Smooth muscle cell (in vitro differentiated cells): ENCODE data around the gene ABHD15. TPM values are rescaled to one million over a fixed set of nuclear protein-coding genes. Genes with fewer than 3 reads are reported as not detected.

ENCODE experiments used
- DNase-seq: peaks from one replicate; lab custom pipeline; 2025; ENCODE audit not compliant: unreplicated experiment; lab: John Stamatoyannopoulos, UW
- H2AFZ ChIP-seq: fragments of 200-600 bp; sonication (generic); 2 replicates; pipeline ENCODE4 v1.6.0; 2016; ENCODE audit warnings: antibody characterized with exemption, low read depth, mild to moderate bottlenecking
- H3F3A ChIP-seq: fragments of 200-600 bp; sonication (generic); 2 replicates; pipeline ENCODE4 v1.6.0; 2017; ENCODE audit warnings: antibody characterized with exemption, low read depth
- H3K27ac ChIP-seq: fragments of 200-600 bp; sonication (generic); 2 replicates; pipeline ENCODE4 v1.5.1; 2016; ENCODE audit warnings: low read depth, mild to moderate bottlenecking
- H3K27me3 ChIP-seq: fragments of 200-600 bp; sonication (generic); 2 replicates; pipeline ENCODE4 v1.6.1; 2016; ENCODE audit warnings: low read depth, mild to moderate bottlenecking
- H3K36me3 ChIP-seq: fragments of 200-600 bp; sonication (generic); 2 replicates; pipeline ENCODE4 v1.5.1; 2016; ENCODE audit warnings: low read depth
- H3K4me1 ChIP-seq: fragments of 200-600 bp; sonication (generic); 2 replicates; pipeline ENCODE4 v1.5.1; 2016; ENCODE audit warnings: low read depth
- H3K4me2 ChIP-seq: fragments of 200-600 bp; sonication (generic); 2 replicates; pipeline ENCODE4 v1.6.0; 2016; ENCODE audit warnings: mild to moderate bottlenecking
- H3K4me3 ChIP-seq: fragments of 200-600 bp; sonication (generic); 2 replicates; pipeline ENCODE4 v1.5.1; 2016; ENCODE audit warnings: mild to moderate bottlenecking
- H3K79me2 ChIP-seq: fragments of 200-600 bp; sonication (generic); 2 replicates; pipeline ENCODE4 v1.6.0; 2016; ENCODE audit warnings: low read depth, mild to moderate bottlenecking
- H3K9ac ChIP-seq: fragments of 200-600 bp; sonication (generic); 2 replicates; pipeline ENCODE4 v1.6.0; 2016; ENCODE audit warnings: low read depth
- H3K9me3 ChIP-seq: fragments of 200-600 bp; sonication (generic); replicated peaks from 2 replicates; pipeline ENCODE4 v1.5.1; 2016; ENCODE audit warnings: low read depth
- H4K20me1 ChIP-seq: fragments of 200-600 bp; sonication (generic); 2 replicates; pipeline ENCODE4 v1.6.0; 2016; ENCODE audit warnings: low read depth
- WGBS: methylation state at CpG from one replicate; pipeline ENCODE4 v1.1.7; 2016; ENCODE audit warnings: low lambda C conversion rate; 5-methylcytosine and 5-hydroxymethylcytosine counted together
- polyA plus RNA-seq: library from polyadenylated mRNA; unstranded; fragments of >200 nt; fragmentation: Nextera tagmentation; extraction: Ambion mirVana; gene quantifications from 2 replicates; pipeline ENCODE4 v1.2.1, GENCODE V29; 2016
- total RNA-seq: library from RNA; depleted of rRNA; stranded (reverse); fragments of >200 nt; gene quantifications from 2 replicates; pipeline ENCODE4 v1.2.3, GENCODE V29; 2014
- TF ChIP-seq, protein P1 (sequence below): fragments of 200-600 bp; sonication (generic); IDR thresholded peaks from 2 replicates; pipeline ENCODE4 v1.5.1; 2017; ENCODE audit warnings: borderline replicate concordance, mild to moderate bottlenecking, antibody characterized with exemption; ENCODE audit not compliant: insufficient read depth, poor library complexity, severe bottlenecking

ABHD15 gene
- total and polyA plus RNA-seq, 2 experiments from 2014 or later, result 5.0 to 7.4 TPM

DNA sequence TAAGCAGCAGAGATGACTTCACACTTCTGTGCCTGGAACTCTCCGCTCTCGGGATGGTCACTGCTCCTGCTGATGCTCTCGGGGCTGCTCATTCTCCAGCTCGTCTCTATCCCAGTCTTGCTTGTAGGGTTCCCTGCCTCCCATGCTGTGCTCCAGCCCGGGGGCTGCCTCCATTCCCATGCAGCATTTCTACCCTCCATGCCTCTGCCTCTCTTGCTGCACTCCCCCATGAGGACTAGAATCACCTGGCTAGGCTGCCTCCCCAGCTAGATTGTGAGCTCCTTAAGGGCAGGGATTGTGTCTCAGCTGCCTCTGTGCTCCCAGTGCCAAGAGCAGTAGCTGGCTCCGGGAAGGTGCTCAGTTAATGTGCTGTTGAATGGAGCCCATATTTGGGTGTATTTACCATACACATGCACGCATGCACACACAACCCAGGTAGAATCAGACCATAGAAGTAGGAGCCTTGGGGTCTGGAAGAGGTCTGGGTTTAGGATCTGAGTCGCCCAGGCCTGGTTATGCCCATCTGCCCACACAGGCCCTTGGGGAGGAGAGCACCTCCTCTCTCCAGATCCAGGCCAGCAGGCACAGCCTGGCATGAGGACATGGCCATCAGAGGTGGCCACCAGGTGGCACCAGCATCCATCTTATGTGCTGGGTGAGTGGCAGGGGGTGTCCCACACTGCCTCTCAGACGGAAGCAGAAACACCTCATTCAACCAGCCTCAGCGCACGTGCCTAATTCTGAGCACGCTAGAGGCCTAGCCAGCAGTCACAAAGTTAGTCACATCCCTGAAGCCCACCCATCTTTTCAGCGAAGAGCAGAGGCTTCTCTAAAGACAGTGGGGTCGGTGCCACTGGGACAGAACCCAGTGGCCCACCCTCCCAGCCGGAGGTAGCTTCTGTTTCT, 13.3 kb upstream of the ABHD15 start:
- WGBS, result 76% methylated on average over 15 of the region's 15 CpGs
- Histone ChIP-seq H3K9ac (no peak overlapping the region), H3K27ac (no peak overlapping the region), H3K4me2 (no peak overlapping the region), H2AFZ (no peak overlapping the region), H3K79me2 (peaks cover 18% of the 10 kb centered on the region), H3K4me3 (no peak overlapping the region), H3K27me3 (no peaks in the 10 kb centered on the region), H4K20me1 (peaks cover 30% of the 10 kb centered on the region), H3K4me1 (peaks cover 8% of the 10 kb centered on the region), H3F3A (no peaks in the 10 kb centered on the region), H3K36me3 (no peaks in the 10 kb centered on the region), H3K9me3 (no peaks in the 10 kb centered on the region)
- TF ChIP-seq, protein P1, sequence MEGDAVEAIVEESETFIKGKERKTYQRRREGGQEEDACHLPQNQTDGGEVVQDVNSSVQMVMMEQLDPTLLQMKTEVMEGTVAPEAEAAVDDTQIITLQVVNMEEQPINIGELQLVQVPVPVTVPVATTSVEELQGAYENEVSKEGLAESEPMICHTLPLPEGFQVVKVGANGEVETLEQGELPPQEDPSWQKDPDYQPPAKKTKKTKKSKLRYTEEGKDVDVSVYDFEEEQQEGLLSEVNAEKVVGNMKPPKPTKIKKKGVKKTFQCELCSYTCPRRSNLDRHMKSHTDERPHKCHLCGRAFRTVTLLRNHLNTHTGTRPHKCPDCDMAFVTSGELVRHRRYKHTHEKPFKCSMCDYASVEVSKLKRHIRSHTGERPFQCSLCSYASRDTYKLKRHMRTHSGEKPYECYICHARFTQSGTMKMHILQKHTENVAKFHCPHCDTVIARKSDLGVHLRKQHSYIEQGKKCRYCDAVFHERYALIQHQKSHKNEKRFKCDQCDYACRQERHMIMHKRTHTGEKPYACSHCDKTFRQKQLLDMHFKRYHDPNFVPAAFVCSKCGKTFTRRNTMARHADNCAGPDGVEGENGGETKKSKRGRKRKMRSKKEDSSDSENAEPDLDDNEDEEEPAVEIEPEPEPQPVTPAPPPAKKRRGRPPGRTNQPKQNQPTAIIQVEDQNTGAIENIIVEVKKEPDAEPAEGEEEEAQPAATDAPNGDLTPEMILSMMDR, result peak; percentile 83
- DNase-seq, result peak; percentile 32

DNA sequence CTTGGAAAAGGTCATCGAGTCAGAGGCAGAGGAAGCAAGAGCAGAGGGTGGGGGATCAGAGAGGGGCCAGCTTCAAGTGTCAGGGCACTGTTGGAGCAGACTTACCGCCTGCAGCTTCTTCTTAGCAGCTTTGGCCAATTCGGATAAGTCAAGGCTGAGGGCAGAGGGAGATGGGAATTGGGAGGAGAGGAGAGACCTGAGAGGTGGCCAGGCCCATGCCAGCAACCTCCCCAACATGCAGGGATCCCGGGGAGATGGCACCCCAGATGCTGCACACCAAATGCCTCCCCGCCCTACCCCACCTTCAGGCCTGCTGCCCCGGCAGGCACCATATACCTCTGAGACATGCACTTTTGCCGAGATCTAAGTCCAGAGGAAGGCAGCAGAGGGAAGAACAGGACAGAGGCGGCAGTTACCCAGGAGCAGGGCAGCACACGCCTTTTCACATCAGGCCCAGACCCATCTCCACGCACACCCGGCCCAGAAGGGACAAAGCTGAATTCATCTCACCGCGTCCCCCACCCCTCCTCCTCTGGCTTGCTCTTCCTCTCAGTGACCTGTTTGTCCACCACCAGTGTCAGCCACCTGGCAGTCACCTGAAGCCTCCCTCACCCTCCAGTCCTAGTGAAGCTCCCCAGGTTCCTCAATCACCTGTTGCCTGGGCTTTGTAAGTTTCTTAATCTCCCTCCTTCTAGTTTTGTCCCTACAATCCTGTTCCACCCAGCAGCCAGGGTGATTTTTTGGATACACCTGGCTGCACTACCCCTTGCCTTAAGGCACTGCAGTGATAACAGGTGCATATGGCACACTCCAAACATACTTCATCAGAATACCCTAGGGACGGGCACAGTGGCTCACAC, 12.0 kb upstream of the ABHD15 start:
- Histone ChIP-seq H3K27ac (no peak overlapping the region), H3K9ac (no peak overlapping the region), H3K4me2 (no peak overlapping the region), H3F3A (no peaks in the 10 kb centered on the region), H3K4me3 (no peak overlapping the region), H3K27me3 (no peaks in the 10 kb centered on the region), H3K9me3 (no peaks in the 10 kb centered on the region), H3K36me3 (no peaks in the 10 kb centered on the region), H3K4me1 (no peaks in the 10 kb centered on the region), H3K79me2 (peaks cover 8% of the 10 kb centered on the region), H4K20me1 (peaks cover 17% of the 10 kb centered on the region), H2AFZ (no peak overlapping the region)
- DNase-seq, result no peak
- TF ChIP-seq, protein P1, result no peak
- WGBS, result 97% methylated on average over 14 of the region's 14 CpGs

DNA sequence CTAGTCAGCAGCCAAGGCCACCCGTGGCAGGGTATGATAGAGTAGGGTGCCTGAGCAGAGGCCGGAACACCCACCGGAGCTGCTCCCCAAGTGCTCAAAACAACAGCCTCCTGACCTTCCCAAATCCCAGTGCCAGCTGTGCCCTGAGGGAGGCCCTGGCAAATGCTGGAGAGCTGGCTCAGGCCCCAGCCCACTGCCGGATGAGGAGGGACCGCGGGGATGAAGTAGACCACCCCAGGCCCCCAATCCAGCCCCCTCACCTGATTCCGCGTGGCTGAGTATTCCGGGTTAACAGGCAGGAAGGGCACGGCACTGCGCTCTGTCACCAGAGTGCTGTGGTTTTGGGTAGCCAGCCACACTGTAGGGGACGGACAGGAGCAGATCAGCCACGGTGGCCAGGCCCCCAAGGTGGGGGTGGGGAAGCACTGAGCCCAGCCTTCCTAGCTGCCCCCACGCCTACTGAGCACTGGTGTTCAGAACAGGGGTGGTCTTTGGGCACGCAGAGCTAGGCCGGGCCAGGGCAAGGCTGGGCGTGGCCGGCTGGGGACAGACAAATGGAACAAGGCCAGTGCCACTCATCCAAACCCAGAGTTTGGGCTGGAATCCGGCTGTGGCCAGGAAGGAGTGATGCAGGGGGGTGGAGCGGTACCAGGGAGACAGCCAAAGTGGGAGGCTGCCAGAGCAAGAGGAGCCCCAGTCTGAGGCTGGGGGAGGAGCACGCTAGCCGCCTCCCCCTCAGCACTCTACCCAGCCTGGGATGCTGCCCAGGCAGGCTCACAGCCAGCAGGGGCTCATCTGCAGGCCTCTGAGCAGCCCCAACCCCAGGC, 10.8 kb upstream of the ABHD15 start:
- Histone ChIP-seq H3K4me1 (peaks cover 3% of the 10 kb centered on the region), H3K4me3 (no peak overlapping the region), H2AFZ (no peak overlapping the region), H3K79me2 (no peaks in the 10 kb centered on the region), H3K9me3 (no peaks in the 10 kb centered on the region), H3K27me3 (no peaks in the 10 kb centered on the region), H4K20me1 (peaks cover 11% of the 10 kb centered on the region), H3F3A (no peaks in the 10 kb centered on the region), H3K36me3 (no peaks in the 10 kb centered on the region), H3K27ac (no peak overlapping the region), H3K9ac (no peak overlapping the region), H3K4me2 (no peak overlapping the region)
- no peak for DNase-seq
- TF ChIP-seq, protein P1, result no peak
- 94% methylated on average over 20 of the region's 22 CpGs for WGBS
